ENCODE results near the gene NFAT5.

NFAT5 gene

GRCh38 chr16:69672315-69672997, 106.7 kb downstream of the NFAT5 start:
- peaks cover 53% of the 10 kb centered on the region for H3K36me3 ChIP-seq (ENCODE audit: insufficient read depth, low read length)
- no peak overlapping the region for H3K4me2 ChIP-seq (ENCODE audit: insufficient read depth, low read length)
- H3K27ac ChIP-seq (ENCODE audit: low read length): no peak overlapping the region
- ATAC-seq (ENCODE audit: insufficient read depth, low read depth): no peak
- H3K4me3 ChIP-seq (ENCODE audit: low read depth in 1 of 2, low read length in 2 of 2): no peak overlapping the region
- H4K20me1 ChIP-seq (ENCODE audit: insufficient read depth, low read length): no peaks in the 10 kb centered on the region
- H3K4me1 ChIP-seq (ENCODE audit: insufficient read depth, low read length): no peaks in the 10 kb centered on the region
- H3K27me3 ChIP-seq (ENCODE audit: insufficient read depth, low read length, poor library complexity): no peaks in the 10 kb centered on the region
- no peaks in the 10 kb centered on the region for H3K79me2 ChIP-seq (ENCODE audit: insufficient read depth, low read length)
- H3K9me3 ChIP-seq (ENCODE audit: insufficient read depth, low read length, severe bottlenecking): no peaks in the 10 kb centered on the region
- H2AFZ ChIP-seq (ENCODE audit: low read depth, low read length): no peak overlapping the region
- TF ChIP-seq, protein P1, sequence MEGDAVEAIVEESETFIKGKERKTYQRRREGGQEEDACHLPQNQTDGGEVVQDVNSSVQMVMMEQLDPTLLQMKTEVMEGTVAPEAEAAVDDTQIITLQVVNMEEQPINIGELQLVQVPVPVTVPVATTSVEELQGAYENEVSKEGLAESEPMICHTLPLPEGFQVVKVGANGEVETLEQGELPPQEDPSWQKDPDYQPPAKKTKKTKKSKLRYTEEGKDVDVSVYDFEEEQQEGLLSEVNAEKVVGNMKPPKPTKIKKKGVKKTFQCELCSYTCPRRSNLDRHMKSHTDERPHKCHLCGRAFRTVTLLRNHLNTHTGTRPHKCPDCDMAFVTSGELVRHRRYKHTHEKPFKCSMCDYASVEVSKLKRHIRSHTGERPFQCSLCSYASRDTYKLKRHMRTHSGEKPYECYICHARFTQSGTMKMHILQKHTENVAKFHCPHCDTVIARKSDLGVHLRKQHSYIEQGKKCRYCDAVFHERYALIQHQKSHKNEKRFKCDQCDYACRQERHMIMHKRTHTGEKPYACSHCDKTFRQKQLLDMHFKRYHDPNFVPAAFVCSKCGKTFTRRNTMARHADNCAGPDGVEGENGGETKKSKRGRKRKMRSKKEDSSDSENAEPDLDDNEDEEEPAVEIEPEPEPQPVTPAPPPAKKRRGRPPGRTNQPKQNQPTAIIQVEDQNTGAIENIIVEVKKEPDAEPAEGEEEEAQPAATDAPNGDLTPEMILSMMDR (IDR thresholded peaks at IDR 0.05; ENCODE audit: borderline replicate concordance, extremely low read depth, low read length, poor library complexity, severe bottlenecking): no peak
- no peak for TF ChIP-seq EZH2 (IDR thresholded peaks at IDR 0.05; ENCODE audit: borderline replicate concordance, low read depth, low read length, severe bottlenecking)
- no peak overlapping the region for H3K9ac ChIP-seq (ENCODE audit: low read depth, low read length)
- DNase-seq: no peak

- TF ChIP-seq, protein P1 (IDR thresholded peaks at IDR 0.05; ENCODE audit: borderline replicate concordance, extremely low read depth, low read length, poor library complexity, severe bottlenecking): no peak
- TF ChIP-seq EZH2 (IDR thresholded peaks at IDR 0.05; ENCODE audit: borderline replicate concordance, low read depth, low read length, severe bottlenecking): no peak
- Histone ChIP-seq H3K4me2 (ENCODE audit: insufficient read depth, low read length) (no peak overlapping the region), H3K27ac (ENCODE audit: low read length) (no peak overlapping the region), H3K79me2 (ENCODE audit: insufficient read depth, low read length) (no peaks in the 10 kb centered on the region), H3K4me1 (ENCODE audit: insufficient read depth, low read length) (no peaks in the 10 kb centered on the region), H2AFZ (ENCODE audit: low read depth, low read length) (no peak overlapping the region), H3K9ac (ENCODE audit: low read depth, low read length) (no peak overlapping the region), H3K9me3 (ENCODE audit: insufficient read depth, low read length, severe bottlenecking) (no peaks in the 10 kb centered on the region), H3K4me3 (ENCODE audit: low read depth in 1 of 2, low read length in 2 of 2) (no peak overlapping the region), H4K20me1 (ENCODE audit: insufficient read depth, low read length) (no peaks in the 10 kb centered on the region), H3K27me3 (ENCODE audit: insufficient read depth, low read length, poor library complexity) (no peaks in the 10 kb centered on the region), H3K36me3 (ENCODE audit: insufficient read depth, low read length) (peaks cover 55% of the 10 kb centered on the region)
- DNase-seq (no peak), ATAC-seq (ENCODE audit: insufficient read depth, low read depth) (no peak)
Measured at GRCh38 chr16:69672998-69673713, 107.4 kb downstream of the NFAT5 start.

GRCh38 chr16:69680358-69680757, 114.6 kb downstream of the NFAT5 start:
- no peaks in the 10 kb centered on the region for H4K20me1 ChIP-seq (ENCODE audit: insufficient read depth, low read length)
- no peaks in the 10 kb centered on the region for H3K9me3 ChIP-seq (ENCODE audit: insufficient read depth, low read length, severe bottlenecking)
- no peak overlapping the region for H3K4me2 ChIP-seq (ENCODE audit: insufficient read depth, low read length)
- no peaks in the 10 kb centered on the region for H3K27me3 ChIP-seq (ENCODE audit: insufficient read depth, low read length, poor library complexity)
- no peaks in the 10 kb centered on the region for H3K4me1 ChIP-seq (ENCODE audit: insufficient read depth, low read length)
- no peaks in the 10 kb centered on the region for H3K79me2 ChIP-seq (ENCODE audit: insufficient read depth, low read length)
- no peak overlapping the region for H2AFZ ChIP-seq (ENCODE audit: low read depth, low read length)
- ATAC-seq (ENCODE audit: insufficient read depth, low read depth) (no peak), DNase-seq (no peak)
- peaks cover 48% of the 10 kb centered on the region for H3K36me3 ChIP-seq (ENCODE audit: insufficient read depth, low read length)
- no peak overlapping the region for H3K4me3 ChIP-seq (ENCODE audit: low read depth in 1 of 2, low read length in 2 of 2)
- H3K9ac ChIP-seq (ENCODE audit: low read depth, low read length): no peak overlapping the region
- no peak for TF ChIP-seq EZH2 (IDR thresholded peaks at IDR 0.05; ENCODE audit: borderline replicate concordance, low read depth, low read length, severe bottlenecking)
- TF ChIP-seq, protein P1 (IDR thresholded peaks at IDR 0.05; ENCODE audit: borderline replicate concordance, extremely low read depth, low read length, poor library complexity, severe bottlenecking): no peak
- H3K27ac ChIP-seq (ENCODE audit: low read length): no peak overlapping the region

Measured in DND-41 (cell line).